HG02885 (cell line): ENCODE measurements around the gene MTFR2.
"Not testable (repeated sequence)": the region's sequence is repeated elsewhere in the genome, so short reads cannot be mapped to it uniquely, and the experiment has no call there.

Experiments
- ATAC-seq: cut with Tn5 transposase; IDR thresholded peaks from one replicate; pipeline ENCODE4 v1.9.1; 2021; ENCODE audit warnings: mild to moderate bottlenecking; ENCODE audit not compliant: unreplicated experiment, poor library complexity

The MTFR2 gene

DNA sequence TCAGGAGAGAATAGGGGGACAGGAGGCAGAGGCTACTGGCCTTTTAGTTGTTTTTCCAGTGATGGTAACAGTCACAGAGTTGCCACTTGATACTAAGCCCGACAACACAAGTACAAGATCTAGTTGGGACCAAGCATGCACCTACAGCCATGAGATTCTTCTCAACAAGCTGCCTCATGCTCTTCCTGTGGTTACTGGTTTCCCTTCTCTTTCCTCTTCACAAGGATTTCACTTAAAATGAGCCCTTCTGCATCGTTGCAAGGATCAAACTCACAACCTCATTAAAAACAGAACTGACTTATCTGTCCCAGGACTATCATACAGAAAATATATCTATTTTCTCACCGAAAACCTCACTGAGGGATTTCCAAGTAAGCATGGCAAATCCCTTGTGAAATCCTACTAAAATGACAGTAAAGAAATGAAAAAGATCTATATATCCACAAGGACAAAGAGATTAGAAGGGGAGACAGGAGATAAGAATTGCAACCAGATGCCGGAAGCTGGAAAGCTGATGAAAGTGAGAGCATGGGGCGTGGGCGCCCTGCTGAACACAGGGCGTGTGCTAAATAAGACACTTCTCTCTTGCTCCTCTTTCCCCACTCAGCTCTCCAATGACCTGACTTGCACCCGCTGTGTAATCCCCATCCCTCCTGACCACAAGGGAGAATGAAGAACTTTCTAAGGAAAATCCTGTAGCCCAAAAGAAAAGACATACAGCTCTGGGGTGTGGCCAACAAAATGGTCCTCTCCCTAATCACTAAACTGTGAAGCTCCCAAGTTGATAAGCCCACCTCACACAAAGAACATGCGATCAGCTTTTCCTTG is 13.4 kb downstream of the MTFR2 start:
- no peak for ATAC-seq

DNA sequence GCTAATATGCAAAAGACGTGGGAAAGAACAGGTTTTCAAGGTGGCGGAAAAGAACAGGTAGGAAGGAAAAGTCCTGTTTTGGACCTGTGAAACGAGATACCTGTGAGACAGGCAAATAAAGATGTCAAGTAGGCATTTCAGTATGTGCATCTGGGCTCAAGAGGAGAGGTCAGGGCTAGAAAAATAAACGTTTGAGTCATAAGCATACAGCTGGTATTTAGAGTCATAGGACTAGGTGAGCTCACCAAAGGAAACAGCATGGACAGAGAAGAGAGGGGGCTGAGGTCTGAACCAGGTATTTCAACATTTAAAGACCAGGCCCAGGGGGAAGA is 14.9 kb downstream of the MTFR2 start:
- ATAC-seq: no peak

DNA sequence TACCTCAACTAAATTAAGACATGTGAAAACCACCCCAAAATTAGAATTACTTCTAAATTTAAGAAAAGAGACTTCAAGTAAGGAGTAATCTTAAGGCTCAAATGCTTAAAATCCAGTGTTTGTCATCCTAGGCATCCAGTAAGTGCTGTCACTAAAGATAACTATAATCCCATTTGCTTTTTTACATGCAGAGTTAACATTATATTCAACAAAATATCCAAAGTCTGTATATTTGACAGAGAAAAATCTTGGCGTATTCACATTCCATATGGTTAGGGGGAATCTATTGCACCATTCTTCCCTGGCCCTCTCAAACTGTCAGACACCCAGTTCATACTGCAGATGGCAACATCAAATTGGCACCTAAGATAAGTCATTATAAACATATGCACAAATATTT is 17.4 kb downstream of the MTFR2 start:
- no peak for ATAC-seq

- no peak for ATAC-seq
These were observed 19.8 kb downstream of the MTFR2 start for GRCh38 chr6:136230219-136230853.

DNA sequence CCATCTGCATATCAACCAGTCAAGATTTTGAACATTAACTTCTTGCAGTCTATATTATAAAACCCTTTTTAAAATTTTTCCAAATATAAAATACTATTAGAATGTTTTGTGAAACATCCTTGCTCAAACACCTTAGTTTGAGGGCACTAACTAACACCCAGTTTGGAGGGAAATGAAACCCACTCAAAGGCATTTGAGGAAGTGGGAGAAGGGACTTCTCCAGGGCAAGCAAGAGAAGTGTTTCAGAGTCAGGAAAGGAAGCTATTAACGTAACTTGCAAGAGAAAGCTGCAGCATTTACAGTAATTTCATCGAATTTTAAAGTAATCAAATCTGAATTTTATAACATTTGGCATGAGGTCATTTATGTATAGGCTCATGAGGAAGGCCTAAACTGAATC is 21.3 kb downstream of the MTFR2 start:
- ATAC-seq: peak; percentile 50

GRCh38 chr6:136226674-136227377 is 23.3 kb downstream of the MTFR2 start:
- ATAC-seq: peak; percentile 33

DNA sequence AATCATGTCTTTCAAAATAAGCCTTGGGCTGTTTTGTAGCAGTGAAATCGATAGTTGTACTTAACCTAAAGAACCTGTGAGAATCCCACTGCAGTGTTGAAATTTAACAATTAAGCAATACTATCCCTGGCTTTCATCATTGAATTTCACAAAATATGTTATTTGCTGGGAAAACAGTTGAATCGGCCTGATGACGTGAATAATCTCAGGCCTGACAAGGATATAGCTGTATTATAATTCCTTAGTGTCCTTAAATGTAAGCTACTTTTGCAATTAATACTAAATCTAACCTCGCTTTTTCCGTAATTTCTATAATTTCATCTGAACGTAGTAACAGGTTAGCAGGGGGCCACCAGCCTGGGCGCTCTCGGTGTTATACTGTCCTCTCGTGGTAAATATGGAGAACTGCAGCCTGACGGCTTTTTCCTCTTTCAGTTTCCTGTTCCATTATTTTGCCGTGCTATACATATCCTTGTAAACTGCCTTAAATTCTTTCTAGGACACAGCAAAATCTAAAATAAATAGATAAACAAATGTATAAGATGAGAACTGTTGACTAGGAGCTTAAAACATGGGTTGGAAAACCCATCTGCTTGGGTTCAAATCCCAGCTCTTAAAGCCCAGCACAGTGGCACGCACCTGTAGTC is 24.0 kb downstream of the MTFR2 start:
- ATAC-seq: peak; percentile 62

GRCh38 chr6:136225496-136225895 is 24.6 kb downstream of the MTFR2 start:
- ATAC-seq: no peak

DNA sequence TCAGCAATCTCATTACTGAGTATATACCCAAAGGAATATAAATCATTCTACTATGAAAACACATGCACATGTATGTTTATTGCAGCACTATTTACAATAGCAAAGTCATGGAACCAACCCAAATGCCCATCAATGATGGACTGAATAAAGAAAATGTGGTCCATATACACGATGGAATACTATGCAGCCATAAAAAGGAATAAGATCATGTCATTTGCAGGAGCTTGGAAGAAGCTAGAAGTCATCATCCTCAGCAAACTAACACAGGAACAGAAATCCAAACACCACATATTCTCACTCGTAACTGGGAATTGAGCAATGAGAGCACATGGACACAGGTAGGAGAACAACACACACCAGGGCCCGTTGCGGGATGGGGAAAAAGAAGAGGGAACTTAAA is 25.1 kb downstream of the MTFR2 start:
- not testable (repeated sequence) for ATAC-seq

GRCh38 chr6:136216503-136217401 is 33.4 kb downstream of the MTFR2 start:
- no peak for ATAC-seq

DNA sequence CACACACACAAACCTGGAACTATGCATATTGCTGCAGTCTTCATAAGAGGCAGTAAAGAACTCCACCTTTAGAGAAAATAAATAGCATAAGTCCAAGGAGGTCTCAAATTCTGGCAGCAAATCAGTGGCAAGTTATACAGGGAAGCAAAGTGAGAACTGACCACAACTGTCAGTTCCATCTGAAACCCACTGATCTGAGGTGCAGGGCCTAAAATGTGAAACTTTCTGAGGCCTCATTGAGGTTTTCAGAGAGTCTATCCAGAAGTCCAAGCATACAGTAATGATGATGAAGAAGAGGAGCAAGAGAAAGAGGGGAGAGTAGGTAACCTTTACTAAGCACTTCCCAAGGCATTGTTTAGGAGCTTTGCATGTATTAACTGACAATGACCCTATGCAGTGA is 36.3 kb downstream of the MTFR2 start:
- no peak for ATAC-seq

GRCh38 chr6:136213012-136213539 is 37.0 kb downstream of the MTFR2 start:
- no peak for ATAC-seq

DNA sequence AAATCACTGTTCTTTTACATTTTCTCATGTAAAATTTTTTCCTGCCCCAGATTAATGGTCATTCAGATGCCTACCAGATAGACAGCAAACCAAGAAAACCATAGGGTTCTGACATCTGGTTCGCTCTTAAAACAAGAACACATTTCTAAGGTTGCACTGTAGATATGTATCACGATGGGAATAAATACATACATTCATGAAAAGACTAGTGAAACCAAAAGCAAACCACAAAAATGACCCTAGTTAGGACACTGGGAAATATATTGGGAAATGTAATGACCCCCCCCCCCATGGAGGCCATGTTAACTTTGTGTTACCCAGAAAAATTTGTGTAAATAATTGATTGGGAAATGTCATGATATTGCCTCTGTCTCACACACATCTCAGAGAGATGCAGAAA is 37.5 kb downstream of the MTFR2 start:
- ATAC-seq: no peak

DNA sequence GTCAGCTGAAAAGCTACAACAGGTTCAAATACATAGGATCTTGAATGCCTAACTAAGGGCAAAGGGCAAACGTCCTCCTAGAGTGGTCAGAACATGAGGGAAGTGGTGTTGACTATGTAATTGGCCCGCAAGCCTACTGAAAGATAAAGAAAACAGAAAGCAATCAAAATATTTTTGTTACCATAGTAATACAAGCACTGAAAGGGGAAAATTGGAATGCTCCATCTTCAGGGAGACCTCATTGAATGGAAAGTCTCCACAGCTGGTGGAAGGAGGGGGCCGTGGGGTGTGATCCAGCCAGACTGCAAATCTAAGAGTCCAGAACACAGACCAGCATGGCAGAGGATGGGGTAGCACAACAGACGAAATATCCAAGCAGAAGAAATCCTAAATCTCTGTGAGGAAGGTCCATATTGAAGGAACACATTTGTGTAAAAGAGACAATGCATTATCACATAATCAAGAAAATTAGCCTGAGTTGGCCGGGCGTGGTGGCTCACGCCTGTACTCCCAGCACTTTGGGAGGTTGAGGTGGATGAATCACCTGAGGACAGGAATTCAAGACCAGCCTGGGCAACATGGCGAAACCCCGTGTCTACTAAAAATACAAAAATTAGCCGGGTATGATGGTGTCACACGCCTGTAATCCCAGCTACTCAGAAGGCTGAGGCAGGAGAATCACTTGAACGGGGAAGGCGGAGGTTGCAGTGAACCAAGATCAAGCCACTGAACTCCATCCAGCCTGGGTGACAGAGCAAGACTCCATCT is 39.5 kb downstream of the MTFR2 start:
- ATAC-seq: no peak

DNA sequence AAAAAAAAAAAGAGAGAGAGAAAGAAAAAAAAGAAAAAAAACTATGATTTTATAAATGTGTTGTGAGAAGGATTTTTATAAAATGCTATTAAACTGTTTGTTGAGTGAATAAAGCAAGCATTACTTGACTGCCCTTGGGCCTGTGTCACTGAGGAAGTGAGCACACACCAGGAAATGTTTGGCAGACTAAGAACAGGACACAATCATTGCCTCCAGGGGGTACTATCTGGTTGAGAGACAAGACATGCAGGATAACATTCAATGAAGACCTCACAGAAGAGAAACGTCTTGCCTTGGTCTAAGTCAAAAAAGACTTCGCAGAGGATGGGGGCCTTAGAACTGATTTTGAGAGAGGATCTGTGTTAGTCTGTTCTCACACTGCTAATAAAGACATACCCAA is 40.6 kb downstream of the MTFR2 start:
- ATAC-seq: no peak

- ATAC-seq: no peak
These were observed 41.3 kb downstream of the MTFR2 start for GRCh38 chr6:136208783-136209182.

DNA sequence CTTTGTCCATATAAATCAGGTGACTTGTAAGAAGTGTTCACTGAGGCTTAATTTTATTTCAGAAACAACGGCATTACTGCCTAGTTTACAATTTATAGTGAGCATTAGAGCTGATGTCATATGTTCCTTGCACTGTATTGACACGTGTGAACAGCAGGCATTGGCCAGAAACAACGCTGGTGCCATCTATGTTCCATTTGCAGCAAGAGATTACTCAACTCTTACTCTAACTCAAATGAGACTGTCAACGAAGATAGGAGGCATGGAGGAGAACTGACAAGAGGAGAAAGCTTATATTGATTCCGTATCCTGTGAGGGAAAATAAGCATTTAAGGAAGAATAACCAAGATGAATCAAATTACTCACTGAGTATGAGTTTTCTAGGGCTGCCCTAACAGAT is 48.4 kb downstream of the MTFR2 start:
- ATAC-seq: no peak

DNA sequence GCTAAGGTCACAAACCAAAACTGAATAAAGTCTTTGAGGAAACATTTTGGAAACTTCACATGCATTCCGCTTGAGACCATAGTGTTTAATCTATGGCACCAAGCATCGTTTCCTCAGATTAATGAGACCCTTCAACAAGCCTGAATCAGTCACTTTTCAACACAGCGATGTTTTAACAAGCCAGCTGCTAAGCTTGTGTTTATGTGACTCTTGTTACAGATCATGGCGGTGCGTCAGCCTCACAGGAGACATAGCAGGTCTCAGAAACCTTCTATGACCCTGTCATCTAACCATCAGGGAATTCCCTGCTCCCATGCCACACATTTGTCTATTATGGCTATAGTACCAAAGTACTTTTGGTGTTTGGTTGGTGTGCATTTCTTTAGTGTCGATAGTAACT is 57.2 kb downstream of the MTFR2 start:
- ATAC-seq: no peak
